ENCODE measurements around the gene GRID2. TPM values are rescaled to one million over a fixed set of nuclear protein-coding genes. Genes with fewer than 3 reads are reported as not detected.

GRID2 gene
- total and polyA plus RNA-seq, 10 of the 15 experiments (the other 5 are each of a cell fraction or from before 2014, with no cell fraction given), result not detected

GRCh38 chr4:93183576-93183975 is 879.8 kb downstream of the GRID2 start (continued):
- TF ChIP-seq PRDM15 (CRISPR knock-in tag; IDR thresholded peaks at IDR 0.05), result no peak
- no peak for TF ChIP-seq ZBTB40 (IDR thresholded peaks at IDR 0.05; ENCODE audit: borderline replicate concordance)
- TF ChIP-seq CEBPZ (IDR thresholded peaks at IDR 0.05; ENCODE audit: low read depth, low read length), result no peak
- TF ChIP-seq PML (IDR thresholded peaks at IDR 0.05; ENCODE audit: low read length), result no peak
- no peak for TF ChIP-seq MXI1 (IDR thresholded peaks at IDR 0.05; ENCODE audit: low read depth, low read length)
- no peak for TF ChIP-seq POU2F2 (IDR thresholded peaks at IDR 0.05; ENCODE audit: borderline replicate concordance, low read depth, low read length)
- no peak for TF ChIP-seq ZNF207 (IDR thresholded peaks at IDR 0.05; ENCODE audit: borderline replicate concordance)

All from GM12878 (cell line).